GM21423 (cell line): ENCODE measurements around the gene USP10.

Experiments
- ATAC-seq: cut with Tn5 transposase; IDR thresholded peaks from one replicate; pipeline ENCODE4 v1.9.1; 2021; ENCODE audit warnings: mild to moderate bottlenecking, moderate library complexity; ENCODE audit not compliant: unreplicated experiment

The USP10 gene, protein sequence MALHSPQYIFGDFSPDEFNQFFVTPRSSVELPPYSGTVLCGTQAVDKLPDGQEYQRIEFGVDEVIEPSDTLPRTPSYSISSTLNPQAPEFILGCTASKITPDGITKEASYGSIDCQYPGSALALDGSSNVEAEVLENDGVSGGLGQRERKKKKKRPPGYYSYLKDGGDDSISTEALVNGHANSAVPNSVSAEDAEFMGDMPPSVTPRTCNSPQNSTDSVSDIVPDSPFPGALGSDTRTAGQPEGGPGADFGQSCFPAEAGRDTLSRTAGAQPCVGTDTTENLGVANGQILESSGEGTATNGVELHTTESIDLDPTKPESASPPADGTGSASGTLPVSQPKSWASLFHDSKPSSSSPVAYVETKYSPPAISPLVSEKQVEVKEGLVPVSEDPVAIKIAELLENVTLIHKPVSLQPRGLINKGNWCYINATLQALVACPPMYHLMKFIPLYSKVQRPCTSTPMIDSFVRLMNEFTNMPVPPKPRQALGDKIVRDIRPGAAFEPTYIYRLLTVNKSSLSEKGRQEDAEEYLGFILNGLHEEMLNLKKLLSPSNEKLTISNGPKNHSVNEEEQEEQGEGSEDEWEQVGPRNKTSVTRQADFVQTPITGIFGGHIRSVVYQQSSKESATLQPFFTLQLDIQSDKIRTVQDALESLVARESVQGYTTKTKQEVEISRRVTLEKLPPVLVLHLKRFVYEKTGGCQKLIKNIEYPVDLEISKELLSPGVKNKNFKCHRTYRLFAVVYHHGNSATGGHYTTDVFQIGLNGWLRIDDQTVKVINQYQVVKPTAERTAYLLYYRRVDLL

DNA sequence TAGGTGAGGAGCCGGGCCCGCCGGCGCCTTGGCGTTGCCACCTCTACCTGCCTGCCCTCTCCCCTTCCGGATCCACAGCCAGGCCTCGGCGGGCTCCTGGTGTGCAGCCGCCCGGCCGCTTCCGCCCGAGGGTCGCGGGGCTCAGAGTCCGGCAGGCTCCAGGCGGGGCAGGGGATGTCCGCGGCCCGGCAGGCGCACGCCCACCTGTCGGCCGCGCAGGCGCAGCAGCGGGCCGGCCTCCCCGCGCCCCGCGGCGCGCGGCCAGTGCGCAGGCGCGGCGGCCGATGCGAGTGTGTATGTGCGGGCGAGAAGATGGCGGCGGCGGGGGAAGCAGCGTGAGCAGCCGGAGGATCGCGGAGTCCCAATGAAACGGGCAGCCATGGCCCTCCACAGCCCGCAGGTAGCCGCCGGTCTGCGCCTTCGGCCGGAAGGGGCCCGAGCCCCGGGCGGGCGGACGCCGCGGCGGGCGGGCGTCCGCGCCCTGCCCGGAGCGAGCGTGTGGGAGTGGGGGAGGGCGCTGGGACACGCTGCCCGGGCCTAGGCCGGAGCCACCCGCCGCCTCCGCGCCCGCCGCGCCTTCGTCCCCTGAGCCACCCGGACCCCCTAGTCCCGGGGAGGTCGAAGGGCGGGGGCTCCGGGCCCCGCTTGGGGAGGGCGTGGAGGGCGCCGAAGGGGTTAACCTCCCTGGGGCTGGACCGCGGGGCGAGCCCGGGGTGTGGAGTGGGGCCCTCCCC is at the start of gene USP10:
Gene USP10, plus strand, starts transcription at position 289 of the 734 bp plus-strand sequence. Its CDS starts 91 bp downstream, at position 380.
- ATAC-seq = peak; percentile 87

DNA sequence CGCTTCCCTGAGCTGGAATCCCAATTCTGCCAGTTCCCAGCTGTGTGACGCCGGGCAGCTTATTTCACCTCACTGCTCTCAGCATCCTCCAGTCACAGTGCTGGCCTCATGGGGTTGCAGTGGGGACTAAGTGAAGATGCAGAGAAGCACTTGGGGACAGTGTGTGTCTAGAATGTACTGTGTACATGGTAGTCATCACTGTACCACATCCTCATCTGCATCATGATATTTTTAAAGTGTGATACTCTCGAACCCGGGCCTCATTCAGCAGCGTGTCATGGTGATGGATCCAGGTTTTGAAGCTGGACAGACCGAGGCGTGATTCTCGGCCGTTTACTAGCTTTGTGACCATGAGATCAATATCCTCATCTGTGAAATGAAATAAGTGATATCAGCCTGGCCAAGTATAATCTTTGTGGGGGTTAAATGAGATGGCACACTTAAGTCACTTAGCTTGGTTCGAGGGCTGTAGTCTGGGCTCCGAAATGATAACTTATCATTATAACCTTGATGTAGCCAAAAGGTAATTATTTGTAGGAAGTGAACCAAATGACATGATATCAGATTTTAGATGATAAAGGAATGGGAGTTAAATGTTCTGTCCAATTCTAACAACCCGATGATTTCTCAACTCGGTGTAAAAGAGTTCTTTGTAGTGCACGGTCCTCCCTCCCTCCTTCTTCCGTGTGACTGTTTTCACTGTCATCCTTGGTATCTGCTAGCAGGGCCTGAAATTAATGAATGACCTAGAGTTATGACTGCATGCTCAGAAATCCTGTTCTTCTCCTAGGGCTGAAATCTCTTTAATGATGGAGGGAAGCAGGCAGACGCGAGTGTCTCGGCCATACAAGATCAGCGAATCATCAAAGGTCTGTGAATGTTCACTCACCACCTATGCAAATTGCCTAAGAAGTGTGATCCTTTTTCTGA is 49.5 kb upstream of the USP10 start:
- no peak for ATAC-seq

DNA sequence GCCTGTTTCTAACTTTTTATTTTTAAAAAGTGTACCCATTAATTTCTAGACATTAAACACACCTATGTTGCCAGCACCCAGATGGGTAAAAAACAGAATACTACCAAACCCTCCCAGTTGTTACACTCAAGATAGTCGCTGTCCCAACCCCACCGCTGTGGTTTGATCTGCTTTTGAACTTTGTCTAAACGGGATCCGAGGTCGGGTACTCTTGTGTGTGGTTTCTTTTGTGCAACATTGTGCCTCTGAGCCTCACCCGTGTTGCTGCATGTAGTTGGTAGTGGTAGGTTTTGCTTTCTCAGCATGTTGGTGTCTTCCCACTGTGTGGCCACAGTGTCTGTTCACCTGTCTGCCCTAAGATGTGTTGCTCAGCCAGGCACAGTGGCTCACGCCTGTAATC is 47.2 kb upstream of the USP10 start:
- no peak for ATAC-seq

DNA sequence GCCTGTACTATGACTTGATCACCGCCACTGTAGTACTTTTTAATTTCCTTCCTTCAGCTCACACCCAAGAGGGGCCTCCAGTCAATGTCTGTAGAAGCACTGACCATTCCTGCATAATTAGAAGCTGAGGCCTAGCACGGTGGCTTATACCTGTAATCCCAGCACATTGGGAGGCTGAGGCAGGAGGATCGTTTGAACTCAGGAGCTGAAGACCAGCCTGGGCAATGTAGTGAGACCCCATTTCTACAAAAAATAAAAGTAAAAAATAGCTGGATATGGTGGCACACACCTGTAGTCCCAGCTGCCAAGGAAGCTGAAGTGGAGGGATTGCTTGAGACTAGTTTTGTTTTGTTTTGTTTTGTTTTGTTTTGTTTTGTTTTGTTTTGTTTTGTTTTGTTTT is 45.6 kb upstream of the USP10 start:
- no peak for ATAC-seq

DNA sequence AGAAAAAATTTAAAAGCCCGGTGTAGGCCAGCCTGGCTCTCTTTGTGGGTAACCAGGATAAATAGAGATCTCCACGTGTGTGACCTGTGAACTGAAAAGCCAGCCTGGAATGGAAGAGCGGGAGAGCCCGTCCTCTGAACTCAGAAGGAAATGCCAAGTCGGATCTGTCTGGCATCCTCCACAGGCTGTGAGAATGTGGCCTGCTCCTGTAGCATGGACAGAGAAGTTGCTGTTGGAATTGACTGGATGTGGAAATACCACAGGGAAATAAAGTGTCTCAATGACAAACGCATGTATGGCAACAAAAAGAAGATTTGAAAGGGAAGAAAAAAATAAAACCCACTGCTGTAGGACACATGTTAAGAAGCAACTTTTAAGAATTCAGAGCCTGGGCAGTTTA is 44.8 kb upstream of the USP10 start:
- ATAC-seq = no peak

DNA sequence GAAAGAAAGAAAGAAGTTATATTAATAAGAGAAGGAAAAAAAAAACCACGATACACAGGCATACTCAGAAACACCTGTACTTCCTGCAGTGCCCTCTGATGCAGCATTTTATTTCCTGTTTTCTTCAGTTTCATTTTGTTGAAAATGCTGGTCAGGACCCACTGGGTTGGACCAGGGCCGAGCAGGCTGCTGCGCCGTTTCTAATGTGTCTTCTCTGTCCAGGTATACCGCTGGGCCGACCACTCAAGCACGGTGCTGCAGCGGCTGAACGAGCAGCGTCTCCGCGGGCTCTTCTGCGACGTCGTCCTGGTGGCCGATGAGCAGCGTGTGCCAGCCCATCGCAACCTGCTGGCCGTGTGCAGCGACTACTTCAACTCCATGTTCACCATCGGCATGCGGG is 43.2 kb upstream of the USP10 start:
- no peak for ATAC-seq

DNA sequence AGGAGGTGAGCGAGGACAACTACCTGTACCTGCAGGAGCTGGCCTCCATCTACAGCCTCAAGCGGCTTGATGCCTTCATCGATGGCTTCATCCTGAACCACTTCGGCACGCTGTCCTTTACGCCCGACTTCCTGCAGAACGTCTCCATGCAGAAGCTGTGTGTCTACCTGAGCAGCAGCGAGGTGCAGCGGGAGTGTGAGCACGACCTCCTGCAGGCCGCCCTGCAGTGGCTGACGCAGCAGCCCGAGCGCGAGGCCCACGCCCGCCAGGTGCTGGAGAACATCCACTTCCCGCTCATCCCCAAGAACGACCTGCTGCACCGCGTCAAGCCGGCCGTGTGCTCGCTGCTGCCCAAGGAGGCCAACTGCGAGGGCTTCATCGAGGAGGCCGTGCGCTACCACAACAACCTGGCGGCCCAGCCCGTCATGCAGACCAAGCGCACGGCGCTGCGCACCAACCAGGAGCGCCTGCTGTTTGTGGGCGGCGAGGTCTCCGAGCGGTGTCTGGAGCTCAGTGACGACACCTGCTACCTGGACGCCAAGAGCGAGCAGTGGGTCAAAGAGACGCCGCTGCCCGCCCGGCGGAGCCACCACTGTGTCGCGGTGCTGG is 42.5 kb upstream of the USP10 start:
- ATAC-seq = no peak

DNA sequence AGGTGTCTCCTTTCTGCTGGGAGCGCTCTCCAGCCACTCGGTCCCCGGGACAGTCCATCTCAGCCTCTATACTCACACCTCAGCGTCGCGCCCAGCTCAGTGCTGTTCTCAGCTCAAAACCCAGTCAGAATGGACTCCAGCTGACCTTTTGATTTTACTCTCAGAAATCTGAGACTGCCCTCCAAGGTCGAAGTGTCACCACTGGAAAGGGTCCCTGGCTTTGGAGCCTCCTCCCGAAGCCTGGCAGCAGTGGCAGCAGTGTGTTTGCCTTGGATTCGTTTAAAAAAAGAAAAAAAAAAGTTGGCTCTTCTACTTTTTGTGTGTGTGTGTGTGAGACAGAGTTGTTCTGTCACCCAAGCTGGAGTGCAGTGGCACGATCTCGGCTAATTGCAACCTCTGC is 41.1 kb upstream of the USP10 start:
- no peak for ATAC-seq

DNA sequence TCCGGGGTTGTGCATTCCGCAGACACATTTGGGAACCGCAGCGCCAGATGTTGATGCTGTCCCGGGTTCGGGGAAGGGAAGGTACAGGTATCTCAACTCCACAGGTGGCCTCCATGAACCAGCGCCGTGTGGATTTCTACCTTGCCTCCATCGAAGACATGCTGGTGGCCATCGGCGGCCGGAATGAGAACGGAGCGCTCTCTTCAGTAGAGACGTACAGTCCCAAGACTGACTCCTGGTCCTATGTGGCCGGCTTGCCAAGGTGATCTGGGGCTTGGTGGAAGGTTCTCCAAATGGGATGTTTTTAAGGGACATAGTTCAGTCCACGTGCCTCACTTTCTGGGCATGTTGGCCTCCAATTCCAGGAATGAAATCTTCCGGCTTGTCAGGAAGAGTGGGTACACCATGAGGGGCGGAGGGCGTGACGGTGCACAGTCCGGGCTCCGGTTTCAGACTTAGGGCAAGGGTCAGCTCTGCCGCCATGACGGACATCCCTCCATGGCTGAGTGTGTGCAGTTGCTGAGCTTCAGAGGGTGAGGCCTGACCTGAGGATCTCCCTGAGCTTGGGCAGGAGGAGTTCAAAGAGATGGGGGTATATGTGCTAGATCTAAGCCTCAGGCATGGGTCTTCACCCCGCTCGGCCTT is 40.0 kb upstream of the USP10 start:
- ATAC-seq = no peak

DNA sequence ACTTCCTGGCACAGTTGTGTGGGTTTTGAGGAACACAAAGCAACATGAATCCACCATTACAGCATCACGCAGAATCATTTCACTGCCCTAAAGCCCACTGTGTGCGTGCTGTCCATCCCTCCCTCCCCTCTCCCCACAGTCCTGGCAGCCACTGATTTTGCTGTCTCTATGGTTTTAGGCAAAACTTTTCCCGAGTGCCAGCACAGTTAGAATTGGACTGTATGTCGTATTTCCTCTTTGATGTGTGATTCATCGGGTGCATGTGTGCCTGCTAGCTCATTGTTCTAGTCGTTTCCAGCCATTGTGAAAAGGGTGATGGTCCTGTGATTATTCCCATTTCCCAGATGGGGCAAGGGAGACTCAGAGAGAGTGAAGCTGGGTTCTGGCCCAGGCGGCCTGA is 38.8 kb upstream of the USP10 start:
- no peak for ATAC-seq

DNA sequence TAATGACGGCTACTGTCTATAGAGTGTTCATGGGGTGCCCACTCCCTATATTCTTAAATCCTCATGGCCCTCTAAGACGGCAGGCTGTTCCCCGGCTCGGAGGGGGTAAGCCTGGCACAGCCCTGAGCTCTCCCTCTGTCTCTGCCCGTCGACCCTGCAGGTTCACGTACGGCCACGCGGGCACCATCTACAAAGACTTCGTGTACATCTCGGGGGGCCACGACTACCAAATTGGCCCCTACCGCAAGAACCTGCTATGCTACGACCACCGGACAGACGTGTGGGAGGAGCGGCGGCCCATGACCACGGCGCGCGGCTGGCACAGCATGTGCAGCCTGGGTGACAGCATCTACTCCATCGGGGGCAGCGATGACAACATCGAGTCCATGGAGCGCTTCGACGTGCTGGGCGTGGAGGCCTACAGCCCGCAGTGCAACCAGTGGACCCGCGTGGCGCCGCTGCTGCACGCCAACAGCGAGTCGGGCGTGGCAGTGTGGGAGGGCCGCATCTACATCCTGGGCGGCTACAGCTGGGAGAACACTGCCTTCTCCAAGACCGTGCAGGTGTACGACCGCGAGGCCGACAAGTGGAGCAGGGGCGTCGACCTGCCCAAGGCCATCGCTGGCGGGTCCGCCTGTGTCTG is 38.3 kb upstream of the USP10 start:
- no peak for ATAC-seq

DNA sequence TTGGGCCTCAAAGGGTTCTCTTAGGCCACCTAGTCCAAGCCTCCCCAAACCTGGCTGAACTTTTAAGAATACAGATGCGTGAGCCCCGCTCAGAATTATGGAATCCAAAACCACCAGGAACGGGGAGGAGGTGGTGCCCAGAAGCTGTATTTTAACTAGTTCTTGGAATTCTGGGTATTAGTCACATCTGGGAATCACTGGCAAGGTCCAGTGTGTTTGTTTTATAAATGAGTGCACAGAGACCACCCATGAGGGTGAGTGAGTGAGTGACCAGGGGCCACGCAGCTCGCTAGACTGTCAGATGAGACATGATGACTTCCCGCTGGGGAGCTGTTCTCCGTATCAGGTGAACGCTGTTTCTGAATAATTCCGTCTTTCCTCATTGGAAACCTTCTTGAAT is 37.3 kb upstream of the USP10 start:
- ATAC-seq = no peak

DNA sequence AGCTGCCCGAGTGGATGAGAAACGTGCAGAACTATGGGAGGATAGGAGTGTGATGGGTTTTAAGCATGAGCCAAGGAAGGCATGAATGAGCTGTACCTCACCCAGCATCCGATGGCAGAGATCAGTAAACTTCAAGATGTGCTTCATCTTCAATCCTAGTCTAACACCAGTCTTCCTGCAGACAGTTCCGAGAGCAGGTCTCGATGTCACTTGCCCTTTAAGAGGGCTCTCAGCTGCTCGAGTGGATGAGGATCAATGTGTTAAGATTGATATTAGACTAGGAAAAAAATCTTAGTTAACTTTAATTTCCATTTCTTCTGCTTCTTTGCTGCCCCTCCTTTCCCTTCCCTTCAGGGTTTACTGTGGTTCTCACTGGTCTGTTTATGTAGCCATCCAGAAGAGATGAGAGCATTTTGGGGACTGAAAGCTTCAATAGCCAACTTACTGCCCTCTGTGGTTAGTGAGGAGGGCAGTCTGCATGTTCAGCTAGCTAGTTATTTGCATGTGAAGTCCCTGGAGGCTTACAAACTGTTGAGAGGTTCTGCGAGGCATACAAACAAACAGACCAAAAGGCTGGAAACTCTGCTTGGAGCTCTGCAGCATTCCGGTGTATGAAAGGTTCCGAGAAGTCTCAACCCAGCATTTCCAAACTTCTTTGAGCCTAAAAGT is 36.2 kb upstream of the USP10 start:
- peak; percentile 90 for ATAC-seq

DNA sequence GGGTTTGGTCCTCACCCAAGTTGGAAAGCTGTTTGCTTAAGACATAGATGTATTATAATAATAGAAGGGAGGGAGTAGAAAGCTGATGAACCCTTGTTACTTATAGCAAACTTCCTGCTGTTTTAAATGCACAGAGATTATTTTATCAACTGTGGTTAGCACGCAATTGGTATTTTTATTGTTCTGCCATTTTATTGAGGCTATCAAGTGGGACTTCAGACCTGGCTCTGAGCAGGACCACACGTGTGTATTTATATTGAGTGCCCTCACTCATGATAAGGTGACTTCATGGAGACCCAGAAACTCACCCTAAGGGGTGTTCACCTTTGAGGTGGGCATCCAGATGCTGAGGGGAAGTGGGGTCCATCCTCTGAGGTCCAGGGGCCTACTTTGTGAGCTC is 34.4 kb upstream of the USP10 start:
- no peak for ATAC-seq

DNA sequence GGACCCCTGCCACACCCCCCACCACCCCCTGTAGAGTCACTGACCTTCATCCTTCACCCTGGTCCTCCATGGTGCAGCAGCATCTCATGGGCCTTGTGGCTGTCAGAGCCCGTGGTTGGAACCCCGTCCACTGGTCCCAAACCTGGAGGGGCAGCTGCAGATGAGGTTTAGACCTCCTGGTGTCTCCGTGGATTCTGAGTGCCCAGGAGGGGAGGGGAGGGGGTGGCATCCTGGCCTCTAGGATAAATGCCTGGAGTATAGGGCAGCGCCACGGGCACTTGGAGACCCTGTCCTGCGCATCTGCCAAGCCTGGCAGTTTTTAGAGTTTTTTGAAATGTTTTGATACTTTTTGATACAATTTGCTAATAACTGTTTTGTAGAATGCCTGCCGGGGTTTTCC is 34.0 kb upstream of the USP10 start:
- no peak for ATAC-seq

DNA sequence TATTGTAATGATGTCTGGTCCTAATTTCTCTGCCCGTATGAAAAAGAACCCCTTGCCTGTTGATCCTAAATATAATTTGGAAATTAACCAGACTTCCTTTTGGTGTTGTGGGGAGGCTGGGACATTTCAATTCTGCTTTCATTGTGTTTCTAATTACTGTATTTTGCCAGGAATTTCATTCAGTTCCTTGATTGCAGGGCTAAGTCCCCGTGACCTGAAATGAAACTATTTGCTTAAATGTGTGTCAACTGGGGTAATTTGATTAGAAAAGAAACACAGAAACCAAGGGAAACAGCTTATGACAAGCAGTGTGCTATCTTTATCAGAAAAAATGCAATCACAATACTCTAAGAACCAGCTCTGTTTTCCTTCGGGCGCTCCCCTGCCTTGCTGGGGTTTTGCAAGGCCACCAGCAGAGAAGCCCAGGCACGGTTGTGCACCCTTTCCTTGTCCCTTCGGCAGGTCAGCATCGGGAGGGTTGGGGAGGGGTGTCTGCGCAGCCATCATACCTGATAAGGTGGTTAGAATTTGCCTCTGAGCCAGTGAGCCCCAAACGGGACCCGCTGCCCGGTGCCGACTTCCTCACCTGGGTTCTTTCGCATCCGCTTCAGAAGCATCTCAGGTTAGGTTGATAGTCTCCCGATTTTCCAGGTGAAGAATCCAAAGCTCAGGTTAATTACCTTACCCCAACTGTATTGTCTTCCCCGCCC is 32.0 kb upstream of the USP10 start:
- no peak for ATAC-seq

DNA sequence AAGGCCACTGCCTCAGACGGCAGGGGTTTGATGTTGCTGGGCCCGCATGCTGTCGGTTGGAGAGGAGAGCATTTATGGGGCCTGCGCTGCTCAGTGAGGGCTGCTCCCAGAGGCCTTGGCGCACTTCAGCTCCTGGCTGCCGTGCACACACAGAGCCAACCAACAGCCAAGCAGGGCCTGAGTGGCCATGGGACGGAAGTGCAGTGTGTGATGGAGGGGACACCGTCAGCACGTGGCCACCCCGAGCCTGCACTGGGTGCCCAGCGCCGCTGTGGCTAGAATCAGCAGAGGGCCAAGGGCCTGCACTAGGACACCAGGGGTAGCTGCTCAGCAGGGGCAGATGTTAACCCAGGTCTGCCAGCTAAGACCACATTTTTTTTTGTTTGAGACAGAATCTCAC is 29.7 kb upstream of the USP10 start:
- ATAC-seq = no peak
